NCI-H1436 (cell line): ENCODE results near the gene NRXN2.
"Not testable (repeated sequence)": the region's sequence is repeated elsewhere in the genome, so short reads cannot be mapped to it uniquely, and the experiment has no call there.

ENCODE experiments used
- DNase-seq: peaks from one replicate; lab custom pipeline; 2025; lab: John Stamatoyannopoulos, UW

The NRXN2 gene

GRCh38 chr11:64563966-64564365, 159.0 kb downstream of the NRXN2 start:
- DNase-seq = no peak

DNA sequence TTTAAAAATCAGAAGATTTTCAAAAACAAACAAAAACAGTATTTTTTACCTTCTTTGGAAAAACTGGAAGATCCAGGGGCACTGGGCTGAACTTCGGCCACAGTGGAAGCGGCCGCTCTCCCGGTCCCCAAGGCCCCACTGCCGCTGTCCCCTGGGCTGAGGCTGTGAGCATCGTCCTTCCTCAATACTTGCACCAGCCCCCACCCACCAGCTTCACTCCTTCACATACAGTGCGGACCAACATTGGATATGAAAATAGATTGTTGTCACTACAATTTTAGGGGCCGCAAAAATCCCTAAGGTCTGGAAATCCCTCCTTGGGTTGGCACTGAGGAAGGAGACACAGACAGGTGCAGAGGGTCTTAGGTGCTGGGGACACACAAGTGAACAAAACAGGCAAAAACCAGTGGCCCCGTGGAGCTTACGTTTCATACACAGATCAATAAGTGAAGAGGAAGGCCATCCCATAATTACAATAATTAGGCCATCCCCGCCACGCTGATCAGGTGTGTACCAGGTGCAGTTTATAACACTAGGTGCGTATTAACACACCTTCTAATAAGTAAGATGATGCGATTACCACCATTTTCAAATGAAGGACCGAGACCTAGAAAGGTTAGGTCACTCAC, 160.2 kb downstream of the NRXN2 start:
- DNase-seq = no peak

DNA sequence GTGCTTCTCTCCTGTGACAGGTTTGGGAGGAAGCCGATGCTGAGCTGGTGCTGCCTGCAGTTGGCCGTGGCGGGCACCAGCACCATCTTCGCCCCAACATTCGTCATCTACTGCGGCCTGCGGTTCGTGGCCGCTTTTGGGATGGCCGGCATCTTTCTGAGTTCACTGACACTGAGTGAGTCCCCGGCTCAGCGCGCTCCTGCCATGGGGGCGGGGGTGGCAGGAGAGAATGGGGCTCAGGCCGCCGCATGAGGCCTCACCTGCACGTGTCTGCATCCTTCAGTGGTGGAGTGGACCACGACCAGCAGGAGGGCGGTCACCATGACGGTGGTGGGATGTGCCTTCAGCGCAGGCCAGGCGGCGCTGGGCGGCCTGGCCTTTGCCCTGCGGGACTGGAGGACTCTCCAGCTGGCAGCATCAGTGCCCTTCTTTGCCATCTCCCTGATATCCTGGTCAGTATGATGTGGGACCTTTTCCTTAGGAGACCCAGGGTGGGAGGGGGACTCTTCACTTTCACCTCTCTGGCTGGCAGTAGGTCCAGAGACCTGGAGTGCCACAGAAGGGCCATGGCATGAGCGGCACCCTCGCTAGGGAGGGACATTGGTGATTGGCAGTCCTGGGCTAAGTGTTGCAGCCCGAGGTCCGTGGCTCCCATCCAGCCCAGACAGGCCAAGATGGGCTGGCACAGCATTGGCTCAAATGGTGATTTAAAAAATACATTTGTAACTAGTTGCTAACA, 160.8 kb downstream of the NRXN2 start:
- no peak for DNase-seq

DNA sequence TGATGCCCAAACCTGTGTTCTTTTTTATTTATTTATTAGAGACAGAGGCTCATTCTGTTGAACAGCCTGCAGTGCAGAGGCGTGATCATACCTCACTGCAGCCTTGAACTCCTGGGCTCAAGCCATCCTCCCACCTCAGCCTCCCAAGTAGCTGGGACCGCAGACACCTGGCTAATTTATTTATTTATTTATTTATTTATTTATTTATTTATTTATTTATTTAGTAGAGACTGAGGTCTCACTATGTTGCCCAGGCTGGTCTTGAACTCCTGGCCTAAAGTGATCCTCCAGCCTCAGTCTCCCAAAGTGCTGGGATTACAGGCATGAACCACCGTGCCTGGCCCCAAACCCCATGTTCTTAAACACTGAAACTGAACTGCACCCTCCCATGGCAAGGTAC, 161.6 kb downstream of the NRXN2 start:
- not testable (repeated sequence) for DNase-seq

DNA sequence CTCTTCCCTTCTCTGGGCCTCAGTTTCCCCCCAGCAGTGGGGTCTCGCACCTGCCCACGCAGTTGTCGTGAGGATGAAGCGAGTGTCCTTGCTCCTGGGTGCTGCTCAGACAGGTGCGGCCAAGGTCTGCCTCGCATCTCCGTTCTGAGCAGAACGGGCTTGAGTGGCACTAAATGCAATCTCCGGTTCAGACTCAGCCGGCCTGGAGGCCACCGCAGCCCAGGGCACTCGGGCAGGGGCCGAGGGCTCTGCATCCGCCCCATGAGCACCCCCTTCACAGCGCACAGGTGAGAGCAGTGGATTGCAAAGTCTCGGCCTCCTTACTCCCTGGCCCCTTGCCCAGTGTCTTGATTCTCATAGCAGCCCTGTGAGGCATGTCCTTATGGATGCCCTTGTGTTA, 162.1 kb downstream of the NRXN2 start:
- no peak for DNase-seq

GRCh38 chr11:64560139-64560771, 162.7 kb downstream of the NRXN2 start:
- DNase-seq = no peak

GRCh38 chr11:64559351-64560138, 163.5 kb downstream of the NRXN2 start:
- DNase-seq = no peak

- no peak for DNase-seq
Measured at GRCh38 chr11:64558869-64559268, 164.1 kb downstream of the NRXN2 start.

GRCh38 chr11:64558065-64558745, 164.8 kb downstream of the NRXN2 start:
- DNase-seq = no peak

DNA sequence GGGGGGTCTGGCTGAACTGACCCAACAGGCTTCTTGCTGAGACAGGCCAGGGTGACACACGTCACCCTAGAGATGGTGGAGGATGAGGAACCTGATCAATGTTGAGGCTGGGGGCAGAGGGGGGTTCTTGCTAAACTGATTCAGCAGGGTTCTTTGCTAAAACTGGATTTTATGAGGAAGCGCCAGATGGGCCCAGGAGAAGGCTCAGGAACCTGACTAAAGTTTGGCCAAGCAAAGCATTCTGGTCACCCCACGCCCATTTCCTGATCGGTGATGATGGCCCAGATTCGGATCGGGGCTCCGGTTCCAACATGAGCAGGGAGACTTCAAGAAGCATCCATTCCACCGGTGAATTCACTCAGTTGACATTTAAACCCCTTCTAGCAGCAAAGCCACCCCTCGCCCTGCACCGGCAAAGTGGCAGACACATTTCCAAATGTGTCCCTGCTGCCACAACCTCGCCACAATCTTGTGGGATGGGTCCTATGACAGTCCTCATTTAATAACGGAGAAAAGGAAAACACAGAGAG, 166.2 kb downstream of the NRXN2 start:
- no peak for DNase-seq
